ENCODE data around the gene SPEM2. TPM values are rescaled to one million over a fixed set of nuclear protein-coding genes. Genes with fewer than 3 reads are reported as not detected.

SPEM2 gene
- total and polyA plus RNA-seq, 2 of the 8 experiments (the other 6 are each of a cell fraction or from before 2014, with no cell fraction given): 0.03 TPM; not detected in 1

DNA sequence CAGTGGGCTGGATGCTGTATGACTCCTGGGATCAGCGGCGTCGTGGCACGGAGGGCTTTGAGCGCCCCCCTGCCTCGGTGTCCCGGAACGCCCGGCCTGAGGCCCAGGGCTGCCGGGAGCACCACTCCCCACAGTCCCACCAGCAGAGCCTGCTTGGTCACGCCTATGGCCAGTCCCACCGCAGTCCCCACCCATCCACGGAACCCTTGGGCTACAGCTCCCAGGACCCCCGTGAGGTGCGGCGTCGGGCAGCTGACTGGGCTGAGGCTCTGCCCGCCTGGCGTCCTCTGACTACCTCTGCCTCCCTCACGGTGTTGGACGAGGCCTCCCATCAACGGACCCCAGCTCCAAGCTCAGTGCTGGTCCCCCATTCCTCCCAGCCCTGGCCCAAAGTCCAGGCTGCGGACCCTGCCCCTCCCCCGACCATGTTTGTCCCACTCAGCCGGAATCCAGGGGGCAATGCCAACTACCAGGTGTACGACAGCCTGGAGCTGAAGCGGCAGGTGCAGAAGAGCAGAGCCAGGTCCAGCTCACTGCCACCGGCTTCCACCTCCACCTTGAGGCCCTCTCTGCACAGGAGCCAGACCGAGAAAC lies 1.6 kb downstream of the SPEM2 start (continued):
- TF ChIP-seq POU5F1 (IDR thresholded peaks at IDR 0.05; ENCODE audit: low read depth, low read length) (no peak), BCL11A (IDR thresholded peaks at IDR 0.05; ENCODE audit: low read depth in 2 of 2, low read length in 2 of 2) (no peak)
- TF ChIP-seq, protein P1, sequence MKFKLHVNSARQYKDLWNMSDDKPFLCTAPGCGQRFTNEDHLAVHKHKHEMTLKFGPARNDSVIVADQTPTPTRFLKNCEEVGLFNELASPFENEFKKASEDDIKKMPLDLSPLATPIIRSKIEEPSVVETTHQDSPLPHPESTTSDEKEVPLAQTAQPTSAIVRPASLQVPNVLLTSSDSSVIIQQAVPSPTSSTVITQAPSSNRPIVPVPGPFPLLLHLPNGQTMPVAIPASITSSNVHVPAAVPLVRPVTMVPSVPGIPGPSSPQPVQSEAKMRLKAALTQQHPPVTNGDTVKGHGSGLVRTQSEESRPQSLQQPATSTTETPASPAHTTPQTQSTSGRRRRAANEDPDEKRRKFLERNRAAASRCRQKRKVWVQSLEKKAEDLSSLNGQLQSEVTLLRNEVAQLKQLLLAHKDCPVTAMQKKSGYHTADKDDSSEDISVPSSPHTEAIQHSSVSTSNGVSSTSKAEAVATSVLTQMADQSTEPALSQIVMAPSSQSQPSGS (IDR thresholded peaks at IDR 0.05; ENCODE audit: low read length): no peak

Measured in H1 (cell line).